ENCODE data around the gene SLC25A19.

- no peak for TF ChIP-seq CTCF (IDR thresholded peaks at IDR 0.05)
- TF ChIP-seq ZFX (IDR thresholded peaks at IDR 0.05; ENCODE audit: borderline replicate concordance) = no peak
Observed at GRCh38 chr17:75270966-75271232, 18.3 kb downstream of the SLC25A19 start, which contains the start of gene MIF4GD.
